KMS-11 (cell line): Measurements from ENCODE around the gene ELMOD2.
"Not testable (repeated sequence)": the region's sequence is repeated elsewhere in the genome, so short reads cannot be mapped to it uniquely, and the experiment has no call there.

ENCODE experiments used
- H2AFZ ChIP-seq: fragments of 200-600 bp; sonication (generic); 2 replicates; pipeline ENCODE4 v1.6.1; 2016; ENCODE audit warnings: antibody characterized with exemption, mixed run types, low read depth
- H3K27ac ChIP-seq: fragments of 200-600 bp; sonication (generic); 2 replicates; pipeline ENCODE4 v1.6.1; 2016; ENCODE audit warnings: mild to moderate bottlenecking, mixed run types
- H3K27me3 ChIP-seq: fragments of 200-600 bp; sonication (generic); 2 replicates; pipeline ENCODE4 v1.6.1; 2017; ENCODE audit warnings: mild to moderate bottlenecking, low read depth, mixed run types, moderate library complexity; ENCODE audit not compliant: insufficient read depth
- H3K36me3 ChIP-seq: fragments of 200-600 bp; sonication (generic); 2 replicates; pipeline ENCODE4 v1.6.1; 2017; ENCODE audit warnings: mild to moderate bottlenecking, mixed run types; ENCODE audit not compliant: insufficient read depth
- H3K4me1 ChIP-seq: fragments of 200-600 bp; sonication (generic); 2 replicates; pipeline ENCODE4 v1.6.1; 2016; ENCODE audit warnings: mild to moderate bottlenecking, low read depth, mixed run types; ENCODE audit not compliant: poor library complexity, severe bottlenecking
- H3K4me2 ChIP-seq: fragments of 200-600 bp; sonication (generic); 2 replicates; pipeline ENCODE4 v1.7.0; 2016; ENCODE audit warnings: mild to moderate bottlenecking, mixed run types
- H3K4me3 ChIP-seq: fragments of 200-600 bp; sonication (generic); IDR thresholded peaks from 2 replicates; pipeline ENCODE4 v1.6.1; 2017; ENCODE audit warnings: low read depth, low read length, mixed read lengths; ENCODE audit not compliant: insufficient read depth
- H3K79me2 ChIP-seq: fragments of 200-600 bp; sonication (generic); 2 replicates; pipeline ENCODE4 v1.6.1; 2016; ENCODE audit warnings: low read depth, mixed run types; ENCODE audit not compliant: insufficient read depth
- H3K9ac ChIP-seq: fragments of 200-600 bp; sonication (generic); 2 replicates; pipeline ENCODE4 v1.6.1; 2016; ENCODE audit warnings: mild to moderate bottlenecking, mixed run types
- H4K20me1 ChIP-seq: fragments of 200-600 bp; sonication (generic); 2 replicates; pipeline ENCODE4 v1.6.1; 2016; ENCODE audit warnings: mild to moderate bottlenecking, mixed run types; ENCODE audit not compliant: insufficient read depth
- CTCF ChIP-seq: fragments of 200-600 bp; sonication (generic); conservative IDR thresholded peaks from 2 replicates; pipeline ENCODE4 v1.6.1; 2017; ENCODE audit warnings: low read depth, mild to moderate bottlenecking, antibody characterized with exemption, low read length, moderate library complexity, mixed read lengths

Gene ELMOD2

GRCh38 chr4:140497747-140498636 lies 26.0 kb upstream of the ELMOD2 start, which contains the start of gene MGAT4D:
Gene MGAT4D, minus strand, starts transcription at chr4:140498293. Its CDS starts 71 bp downstream, at chr4:140498222.
- no peak within 1 kb of the TSS for H3K4me2 ChIP-seq

DNA sequence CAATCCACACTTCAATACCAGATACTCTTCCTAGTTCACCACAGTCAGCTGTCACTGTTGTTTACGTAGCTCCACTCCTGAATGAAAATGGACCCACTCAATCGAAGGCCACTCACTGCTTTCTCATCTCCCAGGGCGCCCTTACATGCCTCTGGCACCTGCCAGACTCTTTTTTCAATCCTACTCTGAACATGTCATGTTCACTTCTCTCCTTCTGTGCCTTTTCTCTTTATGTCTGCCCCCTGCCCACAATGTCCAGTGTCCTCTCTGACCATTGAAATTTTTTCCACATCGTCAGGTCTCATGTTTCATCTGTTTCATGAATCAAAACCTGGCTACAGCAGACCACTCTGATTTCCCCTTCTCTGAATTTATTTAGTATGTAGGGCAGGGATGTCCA lies 24.6 kb upstream of the ELMOD2 start:
- no peak for TF ChIP-seq CTCF
- Histone ChIP-seq H3K27me3 (no peaks in the 10 kb centered on the region), H3K36me3 (no peaks in the 10 kb centered on the region)

More at GRCh38 chr4:140497747-140498636, 26.0 kb upstream of the ELMOD2 start, which contains the start of gene MGAT4D:
- Histone ChIP-seq H3K27me3 (no peaks in the 10 kb centered on the region), H3K4me3 (no peak within 1 kb of the TSS), H4K20me1 (no peaks in the 10 kb centered on the region), H3K27ac (no peak within 1 kb of the TSS), H3K79me2 (no peaks in the 10 kb centered on the region), H3K36me3 (no peaks in the 10 kb centered on the region), H3K4me1 (no peaks in the 10 kb centered on the region), H2AFZ (no peak within 1 kb of the TSS), H3K9ac (no peak within 1 kb of the TSS)
- TF ChIP-seq CTCF, result no peak

GRCh38 chr4:140504261-140504660 lies 19.7 kb upstream of the ELMOD2 start:
- Histone ChIP-seq H3K27me3 (no peaks in the 10 kb centered on the region), H3K4me3 (no peak overlapping the region), H3K36me3 (no peaks in the 10 kb centered on the region), H3K4me2 (no peak overlapping the region), H3K9ac (no peak overlapping the region), H3K27ac (no peak overlapping the region), H3K4me1 (no peaks in the 10 kb centered on the region), H4K20me1 (no peaks in the 10 kb centered on the region), H3K79me2 (no peaks in the 10 kb centered on the region), H2AFZ (no peak overlapping the region)
- no peak for TF ChIP-seq CTCF

More for the DNA sequence above, 24.6 kb upstream of the ELMOD2 start:
- no peaks in the 10 kb centered on the region for H4K20me1 ChIP-seq
- H3K27ac ChIP-seq, result no peak overlapping the region
- no peaks in the 10 kb centered on the region for H3K79me2 ChIP-seq
- no peak overlapping the region for H3K9ac ChIP-seq
- no peak overlapping the region for H2AFZ ChIP-seq
- H3K4me3 ChIP-seq, result no peak overlapping the region
- no peaks in the 10 kb centered on the region for H3K4me1 ChIP-seq
- no peak overlapping the region for H3K4me2 ChIP-seq

- not testable (repeated sequence) for H3K4me1 ChIP-seq, H3K4me3 ChIP-seq, H3K79me2 ChIP-seq, H4K20me1 ChIP-seq, H3K27me3 ChIP-seq, H3K36me3 ChIP-seq, H3K4me2 ChIP-seq, H3K27ac ChIP-seq, H2AFZ ChIP-seq, H3K9ac ChIP-seq
Observed at GRCh38 chr4:140513765-140514164, 10.2 kb upstream of the ELMOD2 start.

DNA sequence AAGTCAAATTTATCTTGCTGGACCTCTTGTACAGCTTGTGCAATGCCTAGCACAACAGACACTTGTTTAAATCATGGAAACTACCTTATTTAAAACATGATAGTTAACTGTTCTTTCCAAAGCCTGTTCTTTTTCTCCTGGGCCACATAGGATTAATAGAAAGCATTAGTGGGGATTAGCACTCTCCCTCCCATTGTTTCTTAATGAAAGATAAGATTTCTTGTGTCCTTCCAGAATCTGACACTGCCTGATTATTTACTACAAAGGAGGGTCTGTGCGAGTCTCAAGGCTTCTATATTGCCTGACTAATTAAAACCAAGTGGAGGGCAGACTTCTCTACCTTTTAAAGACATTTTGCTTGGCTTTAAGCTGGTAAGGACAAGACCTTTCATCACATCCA lies 8.5 kb upstream of the ELMOD2 start:
- Histone ChIP-seq H3K36me3 (no peaks in the 10 kb centered on the region), H3K4me2 (no peak overlapping the region), H4K20me1 (no peaks in the 10 kb centered on the region), H3K27me3 (no peaks in the 10 kb centered on the region), H3K27ac (no peak overlapping the region), H3K79me2 (no peaks in the 10 kb centered on the region), H3K9ac (no peak overlapping the region), H3K4me1 (no peaks in the 10 kb centered on the region), H2AFZ (no peak overlapping the region), H3K4me3 (no peak overlapping the region)
- no peak for TF ChIP-seq CTCF
